ENCODE data around the gene RTEL1.

The RTEL1 gene

GRCh38 chr20:63685269-63686026 lies 27.3 kb downstream of the RTEL1 start:
- Histone ChIP-seq H3K27me3 (ENCODE audit: control insufficient read depth, insufficient read depth, low read length) (no peaks in the 10 kb centered on the region), H3K36me3 (ENCODE audit: control insufficient read depth, insufficient read depth, low read length) (no peaks in the 10 kb centered on the region), H3K27ac (ENCODE audit: low read depth, low read length) (peak overlapping the region; percentile 49), H3K9ac (ENCODE audit: low read length) (no peak overlapping the region), H3K4me3 (ENCODE audit: low read length) (no peak overlapping the region), H3K4me1 (ENCODE audit: control insufficient read depth, insufficient read depth, low read length) (peaks cover 18% of the 10 kb centered on the region)

DNA sequence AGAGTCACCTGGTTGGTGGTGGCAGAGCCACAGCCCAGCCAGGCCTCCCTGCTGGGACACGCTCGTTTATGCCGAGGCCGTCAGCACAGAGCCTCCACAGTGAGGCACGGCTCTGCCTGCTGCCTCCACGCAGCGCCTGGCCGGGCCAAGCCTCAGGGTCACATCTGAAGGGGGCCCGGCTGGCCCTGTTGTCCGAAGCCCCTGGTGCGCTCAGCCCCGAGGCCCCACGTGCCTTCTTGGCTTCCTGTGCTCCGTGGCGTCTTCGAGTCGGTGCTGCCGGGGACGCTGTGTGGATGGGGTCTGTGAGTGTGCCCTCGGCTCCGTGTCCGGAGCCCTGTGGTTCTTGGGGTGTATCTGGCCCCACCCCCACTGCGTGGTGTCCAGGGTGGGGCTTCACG lies 28.0 kb downstream of the RTEL1 start:
- Histone ChIP-seq H3K27me3 (ENCODE audit: control insufficient read depth, insufficient read depth, low read length) (no peaks in the 10 kb centered on the region), H3K27ac (ENCODE audit: low read depth, low read length) (peak overlapping the region; percentile 49), H3K4me1 (ENCODE audit: control insufficient read depth, insufficient read depth, low read length) (peaks cover 18% of the 10 kb centered on the region), H3K9ac (ENCODE audit: low read length) (no peak overlapping the region), H3K4me3 (ENCODE audit: low read length) (no peak overlapping the region), H3K36me3 (ENCODE audit: control insufficient read depth, insufficient read depth, low read length) (no peaks in the 10 kb centered on the region)

DNA sequence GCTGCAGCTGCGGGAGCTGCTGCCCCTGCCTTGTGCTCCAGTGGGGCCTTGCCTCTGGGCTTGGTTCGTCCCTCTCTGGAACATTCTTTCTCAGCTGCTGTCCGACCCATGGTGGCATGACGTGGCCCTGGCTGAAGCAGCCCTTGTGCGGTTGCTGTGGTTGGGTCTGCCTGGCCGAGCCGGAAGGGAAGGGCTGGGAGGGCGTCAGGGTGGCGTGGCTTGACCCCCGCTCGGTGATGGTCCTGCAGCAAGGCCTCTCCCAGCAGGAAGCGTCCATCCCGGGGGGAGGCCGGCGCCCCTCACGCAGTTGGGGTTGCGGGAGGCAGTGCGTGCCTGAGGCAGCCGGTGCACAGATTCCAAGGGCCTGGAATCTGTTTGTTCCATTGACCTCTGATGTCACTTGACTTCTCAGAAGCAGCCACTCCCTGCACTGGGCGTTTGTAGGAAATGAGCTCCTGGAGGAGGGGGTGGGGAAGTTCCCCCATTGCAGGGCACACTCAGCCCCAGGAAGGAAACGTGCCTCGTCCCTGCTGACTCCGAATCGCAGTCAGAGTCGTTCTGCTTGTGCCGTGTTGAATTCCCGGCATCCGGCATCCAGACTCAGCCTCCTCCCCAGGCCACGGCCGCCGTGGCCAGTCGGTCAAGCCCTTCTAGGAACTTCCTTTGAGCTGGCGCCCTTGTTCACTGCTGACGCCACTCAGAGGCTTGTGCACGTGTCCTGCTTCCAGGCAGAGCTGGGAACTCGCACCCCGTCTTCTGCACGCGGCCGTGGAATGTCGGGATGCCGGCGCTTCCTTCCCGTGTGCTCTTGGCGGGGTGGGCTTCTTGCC lies 28.6 kb downstream of the RTEL1 start:
- H3K4me1 ChIP-seq (ENCODE audit: control insufficient read depth, insufficient read depth, low read length): peaks cover 18% of the 10 kb centered on the region
- no peak overlapping the region for H3K9ac ChIP-seq (ENCODE audit: low read length)

GRCh38 chr20:63687419-63688178 lies 29.5 kb downstream of the RTEL1 start:
- no peak overlapping the region for H3K9ac ChIP-seq (ENCODE audit: low read length)

More for the DNA sequence above, 28.6 kb downstream of the RTEL1 start:
- H3K27me3 ChIP-seq (ENCODE audit: control insufficient read depth, insufficient read depth, low read length): no peaks in the 10 kb centered on the region
- H3K27ac ChIP-seq (ENCODE audit: low read depth, low read length): peak overlapping the region; percentile 67
- peak overlapping the region; percentile 22 for H3K4me3 ChIP-seq (ENCODE audit: low read length)
- H3K36me3 ChIP-seq (ENCODE audit: control insufficient read depth, insufficient read depth, low read length): no peaks in the 10 kb centered on the region

GRCh38 chr20:63688228-63689045 lies 30.3 kb downstream of the RTEL1 start:
- Histone ChIP-seq H3K27ac (ENCODE audit: low read depth, low read length) (peak overlapping the region; percentile 67), H3K36me3 (ENCODE audit: control insufficient read depth, insufficient read depth, low read length) (no peaks in the 10 kb centered on the region), H3K9ac (ENCODE audit: low read length) (no peak overlapping the region), H3K4me1 (ENCODE audit: control insufficient read depth, insufficient read depth, low read length) (peaks cover 18% of the 10 kb centered on the region), H3K27me3 (ENCODE audit: control insufficient read depth, insufficient read depth, low read length) (no peaks in the 10 kb centered on the region), H3K4me3 (ENCODE audit: low read length) (no peak overlapping the region)

More at GRCh38 chr20:63687419-63688178, 29.5 kb downstream of the RTEL1 start:
- peak overlapping the region; percentile 67 for H3K27ac ChIP-seq (ENCODE audit: low read depth, low read length)
- H3K4me3 ChIP-seq (ENCODE audit: low read length): peak overlapping the region; percentile 22
- H3K36me3 ChIP-seq (ENCODE audit: control insufficient read depth, insufficient read depth, low read length): no peaks in the 10 kb centered on the region
- H3K4me1 ChIP-seq (ENCODE audit: control insufficient read depth, insufficient read depth, low read length): peaks cover 18% of the 10 kb centered on the region
- H3K27me3 ChIP-seq (ENCODE audit: control insufficient read depth, insufficient read depth, low read length): no peaks in the 10 kb centered on the region

- H3K27me3 ChIP-seq (ENCODE audit: control insufficient read depth, insufficient read depth, low read length): no peaks in the 10 kb centered on the region
- H3K4me1 ChIP-seq (ENCODE audit: control insufficient read depth, insufficient read depth, low read length): peaks cover 18% of the 10 kb centered on the region
- no peaks in the 10 kb centered on the region for H3K36me3 ChIP-seq (ENCODE audit: control insufficient read depth, insufficient read depth, low read length)
- no peak overlapping the region for H3K27ac ChIP-seq (ENCODE audit: low read depth, low read length)
- H3K4me3 ChIP-seq (ENCODE audit: low read length): no peak overlapping the region
- no peak overlapping the region for H3K9ac ChIP-seq (ENCODE audit: low read length)
These were observed 31.2 kb downstream of the RTEL1 start for GRCh38 chr20:63689046-63690002.

DNA sequence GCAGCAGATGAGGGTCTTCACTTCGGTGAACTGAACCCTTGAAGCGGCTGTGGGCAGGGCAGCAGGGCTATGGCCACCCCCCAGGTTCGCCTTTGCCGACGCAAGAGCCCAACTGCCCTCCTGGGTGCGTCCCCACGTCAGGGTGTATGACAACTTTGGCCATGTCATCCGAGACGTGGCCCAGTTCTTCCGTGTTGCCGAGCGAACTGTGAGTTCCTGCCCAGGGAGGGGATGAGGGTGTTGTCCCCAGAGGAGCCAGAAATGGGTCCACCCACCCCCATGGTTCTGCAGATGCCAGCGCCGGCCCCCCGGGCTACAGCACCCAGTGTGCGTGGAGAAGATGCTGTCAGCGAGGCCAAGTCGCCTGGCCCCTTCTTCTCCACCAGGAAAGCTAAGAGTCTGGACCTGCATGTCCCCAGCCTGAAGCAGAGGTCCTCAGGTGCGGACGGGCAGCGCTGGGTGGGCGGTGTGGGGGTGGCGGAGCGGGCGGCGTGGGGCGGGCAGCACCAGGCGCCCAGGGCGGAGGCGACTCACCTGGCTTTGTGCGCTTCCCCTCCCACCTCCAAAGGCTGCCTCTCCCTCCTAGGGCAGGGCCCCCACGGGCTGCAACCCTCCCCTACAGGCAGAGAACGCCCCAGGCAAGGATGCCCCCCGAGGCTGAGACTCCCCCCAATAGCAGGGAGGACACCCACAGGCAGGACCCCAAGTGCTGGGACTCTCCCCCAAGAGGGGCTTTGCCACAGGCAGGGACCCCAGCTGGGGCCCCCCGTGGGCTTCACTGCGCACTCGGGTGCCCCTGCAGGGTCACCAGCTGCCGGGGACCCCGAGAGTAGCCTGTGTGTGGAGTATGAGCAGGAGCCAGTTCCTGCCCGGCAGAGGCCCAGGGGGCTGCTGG lies 32.1 kb downstream of the RTEL1 start:
- Histone ChIP-seq H3K9ac (ENCODE audit: low read length) (no peak overlapping the region), H3K27ac (ENCODE audit: low read depth, low read length) (no peak overlapping the region), H3K4me1 (ENCODE audit: control insufficient read depth, insufficient read depth, low read length) (peaks cover 18% of the 10 kb centered on the region), H3K27me3 (ENCODE audit: control insufficient read depth, insufficient read depth, low read length) (no peaks in the 10 kb centered on the region), H3K4me3 (ENCODE audit: low read length) (no peak overlapping the region), H3K36me3 (ENCODE audit: control insufficient read depth, insufficient read depth, low read length) (no peaks in the 10 kb centered on the region)

DNA sequence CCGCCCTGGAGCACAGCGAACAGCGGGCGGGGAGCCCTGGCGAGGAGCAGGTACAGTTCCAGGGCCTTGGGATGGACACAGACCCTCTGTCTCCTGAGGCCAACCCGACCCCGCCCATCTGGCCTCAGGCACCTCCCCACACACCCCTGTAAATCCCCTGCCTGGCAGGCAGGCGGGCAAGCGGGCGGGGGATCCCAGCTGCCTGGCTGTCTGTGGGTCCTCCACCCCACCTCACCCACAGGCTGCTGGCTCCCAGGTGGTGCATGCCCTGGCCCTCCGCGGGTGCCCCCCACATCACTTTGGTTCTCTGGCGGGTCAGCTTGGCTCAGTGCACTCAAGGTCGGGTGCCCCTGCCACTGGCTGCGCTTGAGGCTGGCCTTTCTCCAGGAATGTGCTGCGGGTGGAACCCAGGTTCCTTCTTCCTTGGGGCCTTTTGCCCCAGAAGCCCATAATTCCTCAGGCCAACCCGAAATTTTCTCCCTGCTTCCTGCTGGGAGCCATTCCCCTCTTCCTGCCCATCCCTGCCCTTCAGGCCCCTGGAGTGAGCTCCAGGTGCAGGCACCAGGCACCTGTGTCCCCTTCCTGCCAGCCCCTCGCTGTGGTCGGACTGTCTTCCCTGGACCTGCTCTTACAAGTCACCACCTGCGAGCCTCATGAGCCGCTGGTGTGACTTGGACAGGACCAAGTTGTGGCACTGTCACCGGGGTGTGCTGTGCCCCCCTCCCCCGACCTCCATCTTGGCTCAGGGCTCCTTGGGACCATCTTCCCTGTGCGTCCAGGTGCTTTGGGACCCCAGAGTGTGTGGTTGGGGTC lies 33.0 kb downstream of the RTEL1 start:
- Histone ChIP-seq H3K4me3 (ENCODE audit: low read length) (no peak overlapping the region), H3K4me1 (ENCODE audit: control insufficient read depth, insufficient read depth, low read length) (peaks cover 15% of the 10 kb centered on the region), H3K27ac (ENCODE audit: low read depth, low read length) (peak overlapping the region; percentile 6), H3K9ac (ENCODE audit: low read length) (no peak overlapping the region), H3K27me3 (ENCODE audit: control insufficient read depth, insufficient read depth, low read length) (no peaks in the 10 kb centered on the region), H3K36me3 (ENCODE audit: control insufficient read depth, insufficient read depth, low read length) (no peaks in the 10 kb centered on the region)

DNA sequence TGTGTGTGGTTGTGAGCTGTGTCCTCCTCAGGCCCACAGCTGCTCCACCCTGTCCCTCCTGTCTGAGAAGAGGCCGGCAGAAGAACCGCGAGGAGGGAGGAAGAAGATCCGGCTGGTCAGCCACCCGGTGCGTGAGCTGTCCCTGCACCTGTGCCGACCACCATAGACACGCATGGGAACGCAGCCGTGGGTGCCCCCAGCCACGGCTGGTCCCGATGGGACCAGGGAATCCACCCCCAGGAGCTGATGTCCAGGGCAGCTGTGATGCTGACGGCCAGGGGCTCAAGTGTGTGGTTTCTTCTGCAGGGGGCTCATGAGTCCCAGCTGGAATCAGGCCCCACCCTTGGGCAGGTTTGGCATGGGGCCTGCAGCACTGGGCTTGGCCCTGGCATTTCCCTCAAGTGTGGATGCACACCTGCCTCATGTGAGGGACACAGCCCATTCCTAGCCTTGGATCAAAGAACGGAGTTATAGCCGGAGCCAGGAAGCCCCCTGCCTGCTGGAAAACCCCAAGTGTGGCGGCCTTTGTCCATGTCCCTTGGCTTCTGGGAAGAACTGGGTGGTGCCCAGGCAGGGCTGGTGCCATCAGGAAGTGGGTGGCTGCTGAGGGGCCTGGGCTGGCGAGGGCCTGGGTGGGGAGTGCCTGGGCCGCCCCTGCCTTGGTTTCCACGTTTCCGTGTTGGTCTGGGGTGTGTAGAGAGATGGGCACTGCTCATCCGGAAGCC lies 33.8 kb downstream of the RTEL1 start:
- Histone ChIP-seq H3K36me3 (ENCODE audit: control insufficient read depth, insufficient read depth, low read length) (no peaks in the 10 kb centered on the region), H3K4me3 (ENCODE audit: low read length) (no peak overlapping the region), H3K27me3 (ENCODE audit: control insufficient read depth, insufficient read depth, low read length) (no peaks in the 10 kb centered on the region), H3K27ac (ENCODE audit: low read depth, low read length) (peak overlapping the region; percentile 24), H3K4me1 (ENCODE audit: control insufficient read depth, insufficient read depth, low read length) (peaks cover 8% of the 10 kb centered on the region), H3K9ac (ENCODE audit: low read length) (no peak overlapping the region)

Data from rectal smooth muscle tissue (tissue), 1 donor.